CD4-positive, alpha-beta T cell treated with Interleukin-12 subunit alpha and Interleukin-12 subunit beta, for 1 hour (primary cell): ENCODE data around the gene FAM229A.

Experiments
- DNase-seq: peaks from one replicate; pipeline ENCODE4 v3.0.0-alpha.2; 2020

Gene FAM229A

GRCh38 chr1:32327204-32327603, 35.1 kb downstream of the FAM229A start:
- DNase-seq: no peak

GRCh38 chr1:32321712-32322291, 40.5 kb downstream of the FAM229A start:
- peak; percentile 45 for DNase-seq

- DNase-seq: no peak
Measured at GRCh38 chr1:32318127-32318869, 44.0 kb downstream of the FAM229A start.

DNA sequence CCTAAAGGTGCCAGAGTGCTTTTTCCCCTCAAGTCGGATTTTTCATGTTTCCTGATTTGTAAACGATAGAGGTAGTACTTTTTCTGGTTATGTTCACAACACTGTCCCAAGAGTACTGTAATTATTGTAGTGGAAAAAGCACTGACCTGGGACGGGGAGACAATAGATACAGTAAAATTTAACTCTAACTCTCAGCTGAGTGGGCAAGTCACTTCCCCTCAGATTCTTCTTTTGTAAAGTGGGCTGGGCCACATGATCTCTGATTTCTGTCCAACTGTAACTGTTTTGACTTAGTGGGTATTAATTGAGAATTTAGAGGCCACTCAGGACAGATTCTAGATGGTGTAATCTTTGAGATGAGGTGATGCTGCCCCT, 45.4 kb downstream of the FAM229A start:
- DNase-seq: no peak

DNA sequence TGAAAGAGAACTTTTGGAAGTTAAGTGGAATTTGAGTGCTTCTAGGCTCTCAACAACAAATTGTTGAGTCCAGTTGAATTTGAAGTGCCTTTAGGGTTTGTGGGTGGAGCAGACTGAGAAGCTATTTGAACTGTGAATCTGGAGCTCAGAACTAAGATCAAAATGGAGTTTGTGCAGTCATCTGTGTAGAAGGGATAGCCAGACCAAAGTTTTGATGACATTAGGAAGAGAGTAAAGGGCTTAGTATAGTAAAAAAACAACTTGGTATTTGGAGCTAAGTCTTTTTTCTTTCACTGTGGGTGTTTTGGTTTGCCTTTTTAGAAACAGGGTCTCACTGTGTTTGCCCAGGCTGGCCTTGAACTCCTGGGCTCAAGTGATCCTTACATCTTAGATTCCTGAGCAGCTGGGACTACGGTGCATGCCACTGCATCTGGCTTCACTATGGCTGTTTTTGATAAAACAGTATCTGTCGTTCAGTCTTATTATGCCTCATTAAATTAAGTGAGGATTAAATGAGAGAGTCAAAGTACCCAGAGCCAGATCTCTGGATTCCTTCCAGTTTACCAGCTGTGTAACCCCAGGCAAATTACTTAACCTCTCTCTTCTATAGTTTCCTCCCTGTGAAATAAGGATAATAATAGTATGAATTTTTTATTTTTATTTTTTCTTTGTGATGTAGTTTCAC, 50.4 kb downstream of the FAM229A start:
- no peak for DNase-seq
